IMR-90 (cell line): ENCODE measurements around the gene CA6. TPM values are rescaled to one million over a fixed set of nuclear protein-coding genes. Genes with fewer than 3 reads are reported as not detected.

ENCODE experiments used
- ATAC-seq: fragments of 200-7000 bp; cut with Tn5 transposase; 2 replicates; pipeline ENCODE4 v1.9.1; 2020; ENCODE audit warnings: low read depth, mild to moderate bottlenecking, moderate library complexity
- BruUV-seq: library from RNA; stranded (reverse); fragments of 400-500 nt; replicated peaks from 2 replicates; lab custom pipeline; 2021; lab: Mats Ljungman, UMichigan
- CTCF ChIA-PET: fragments of 300-600 bp; formaldehyde crosslinking; extraction: SDS; loops from one replicate; lab custom pipeline; 2021; ENCODE audit warnings: antibody characterized with exemption; lab: Yijun Ruan, JAX
- POLR2A ChIA-PET: fragments of 300-600 bp; sonication (Branson Sonifier 250); formaldehyde crosslinking; loops from one replicate; lab custom pipeline; 2022; ENCODE audit warnings: antibody characterized with exemption; ENCODE audit not compliant: unreplicated experiment; lab: Charles Lee
- DNase-seq: peaks from one replicate; pipeline ENCODE4 v3.0.0; 2013
- H2AFZ ChIP-seq: replicated peaks from 2 replicates; pipeline ENCODE3; 2013; ENCODE audit warnings: low read length, mild to moderate bottlenecking; ENCODE audit not compliant: poor library complexity
- H2AK5ac ChIP-seq: 2 replicates; pipeline ENCODE4 v1.6.1; 2013; ENCODE audit warnings: low read depth, low read length, inconsistent platforms
- H2AK9ac ChIP-seq: replicated peaks from 2 replicates; pipeline ENCODE3; 2013; ENCODE audit warnings: mild to moderate bottlenecking, low read depth, low read length, moderate library complexity; ENCODE audit not compliant: poor library complexity
- H2BK120ac ChIP-seq: 2 replicates; pipeline ENCODE4 v1.6.1; 2013; ENCODE audit warnings: low read depth, low read length, inconsistent platforms
- H2BK15ac ChIP-seq: 3 replicates; pipeline ENCODE4 v1.6.1; 2013; ENCODE audit warnings: low read depth, low read length, inconsistent platforms
- H2BK20ac ChIP-seq: 2 replicates; pipeline ENCODE4 v1.6.1; 2013; ENCODE audit warnings: low read depth, mild to moderate bottlenecking, inconsistent platforms, low read length, moderate library complexity
- H2BK5ac ChIP-seq: 2 replicates; pipeline ENCODE4 v1.6.1; 2013; ENCODE audit warnings: mild to moderate bottlenecking, low read depth, low read length, inconsistent platforms; ENCODE audit not compliant: poor library complexity, severe bottlenecking
- H3K14ac ChIP-seq: replicated peaks from 2 replicates; pipeline ENCODE4 v1.6.1; 2013; ENCODE audit warnings: low read depth, low read length, inconsistent platforms
- H3K18ac ChIP-seq: 2 replicates; pipeline ENCODE4 v1.6.1; 2013; ENCODE audit warnings: low read depth, low read length, control low read depth
- H3K23ac ChIP-seq: 2 replicates; pipeline ENCODE4 v1.6.1; 2013; ENCODE audit warnings: low read depth, low read length, inconsistent platforms
- H3K27ac ChIP-seq: 2 replicates; pipeline ENCODE4 v1.5.1; 2013; ENCODE audit warnings: mild to moderate bottlenecking, control low read depth, low read length; ENCODE audit not compliant: insufficient read depth
- H3K27me3 ChIP-seq: 2 replicates; pipeline ENCODE4 v1.6.1; 2013; ENCODE audit warnings: low read length; ENCODE audit not compliant: control insufficient read depth, insufficient read depth
- H3K36me3 ChIP-seq: 2 replicates; pipeline ENCODE4 v1.6.1; 2013; ENCODE audit warnings: low read length, mixed read lengths; ENCODE audit not compliant: control insufficient read depth, insufficient read depth
- H3K4ac ChIP-seq: 2 replicates; pipeline ENCODE4 v1.6.1; 2013; ENCODE audit warnings: low read depth, low read length, inconsistent platforms
- H3K4me1 ChIP-seq: 2 replicates; pipeline ENCODE4 v1.6.1; 2013; ENCODE audit warnings: low read length, mixed read lengths; ENCODE audit not compliant: control insufficient read depth, insufficient read depth
- H3K4me2 ChIP-seq: 2 replicates; pipeline ENCODE4 v1.6.1; 2013; ENCODE audit warnings: low read depth, mild to moderate bottlenecking, control low read depth, low read length, moderate library complexity
- H3K4me3 ChIP-seq: 2 replicates; pipeline ENCODE4 v1.5.1; 2013; ENCODE audit warnings: low read depth, mild to moderate bottlenecking, control low read depth, low read length, moderate library complexity; ENCODE audit not compliant: insufficient read depth
- H3K56ac ChIP-seq: 2 replicates; pipeline ENCODE4 v1.6.1; 2013; ENCODE audit warnings: low read length, inconsistent platforms; ENCODE audit not compliant: insufficient read depth; ENCODE audit errors: extremely low read depth
- H3K79me1 ChIP-seq, 2 experiments: 2 replicates each; pipeline ENCODE4 v1.6.1; 2013; ENCODE audit warnings: low read length in 2 of 2, inconsistent platforms in 1 of 2, low read depth in 1 of 2
- H3K9ac ChIP-seq: 2 replicates; pipeline ENCODE4 v1.6.1; 2013; ENCODE audit warnings: low read depth, low read length, control low read depth
- H3K9me1 ChIP-seq: 2 replicates; pipeline ENCODE4 v1.6.1; 2013; ENCODE audit warnings: low read length, inconsistent platforms; ENCODE audit not compliant: insufficient read depth
- H3K9me3 ChIP-seq: 2 replicates; pipeline ENCODE4 v1.6.1; 2013; ENCODE audit warnings: low read length; ENCODE audit not compliant: control insufficient read depth, insufficient read depth
- H4K20me1 ChIP-seq: 2 replicates; pipeline ENCODE4 v1.6.1; 2013; ENCODE audit warnings: low read length, inconsistent platforms; ENCODE audit not compliant: insufficient read depth
- H4K5ac ChIP-seq: 2 replicates; pipeline ENCODE4 v1.6.1; 2013; ENCODE audit warnings: mild to moderate bottlenecking, low read depth, low read length, control low read depth
- H4K8ac ChIP-seq, 2 experiments: 2 replicates each; pipeline ENCODE4 v1.6.1; 2013; ENCODE audit warnings: low read depth in 2 of 2, low read length in 2 of 2, control low read depth in 1 of 2, inconsistent platforms in 1 of 2
- H4K91ac ChIP-seq: 2 replicates; pipeline ENCODE4 v1.6.1; 2013; ENCODE audit warnings: low read depth, low read length, inconsistent platforms; ENCODE audit not compliant: insufficient read depth
- BHLHE40 ChIP-seq: fragments of 150-350 bp; IDR thresholded peaks from 2 replicates; pipeline ENCODE4 v1.6.1; 2016; ENCODE audit warnings: mild to moderate bottlenecking, low read depth, low read length
- CEBPB ChIP-seq: IDR thresholded peaks from 2 replicates; pipeline ENCODE4 v1.6.1; 2012; ENCODE audit warnings: low read depth, low read length, improper control_type of control experiment
- CHD1 ChIP-seq: IDR thresholded peaks from 2 replicates; pipeline ENCODE4 v1.6.1; 2012; ENCODE audit warnings: low read depth, low read length, improper control_type of control experiment
- CTCF ChIP-seq: conservative IDR thresholded peaks from 2 replicates; pipeline ENCODE4 v1.5.1; 2012; ENCODE audit warnings: mild to moderate bottlenecking, low read depth, low read length, improper control_type of control experiment
- ELK1 ChIP-seq: fragments of 150-350 bp; IDR thresholded peaks from 2 replicates; pipeline ENCODE4 v1.6.1; 2016; ENCODE audit warnings: low read depth, mild to moderate bottlenecking, low read length, moderate library complexity, borderline replicate concordance
- FOS ChIP-seq: fragments of 150-350 bp; IDR thresholded peaks from 2 replicates; pipeline ENCODE4 v1.6.1; 2016; ENCODE audit warnings: low read depth, low read length
- MAFK ChIP-seq: IDR thresholded peaks from 2 replicates; pipeline ENCODE4 v1.6.1; 2012; ENCODE audit warnings: low read depth, low read length, improper control_type of control experiment
- MAZ ChIP-seq: IDR thresholded peaks from 2 replicates; pipeline ENCODE4 v1.6.1; 2012; ENCODE audit warnings: low read depth, mild to moderate bottlenecking, low read length, improper control_type of control experiment, moderate library complexity, borderline replicate concordance
- NFE2L2 ChIP-seq: fragments of 150-350 bp; IDR thresholded peaks from 2 replicates; pipeline ENCODE4 v1.6.1; 2016; ENCODE audit warnings: low read depth, mild to moderate bottlenecking, low read length
- POLR2A ChIP-seq: IDR thresholded peaks from 2 replicates; pipeline ENCODE4 v1.6.1; 2012; ENCODE audit warnings: mild to moderate bottlenecking, low read depth, low read length
- RAD21 ChIP-seq: IDR thresholded peaks from 2 replicates; pipeline ENCODE4 v1.6.1; 2012; ENCODE audit warnings: low read length, improper control_type of control experiment
- RCOR1 ChIP-seq: IDR thresholded peaks from 2 replicates; pipeline ENCODE4 v1.6.1; 2012; ENCODE audit warnings: mild to moderate bottlenecking, low read length, improper control_type of control experiment; ENCODE audit not compliant: insufficient replicate concordance
- RFX5 ChIP-seq: IDR thresholded peaks from 2 replicates; pipeline ENCODE4 v1.8.0; 2012; ENCODE audit warnings: low read depth, mild to moderate bottlenecking, low read length, moderate library complexity
- SMC3 ChIP-seq: fragments of 150-350 bp; IDR thresholded peaks from 2 replicates; pipeline ENCODE4 v1.6.1; 2016; ENCODE audit warnings: low read depth, mild to moderate bottlenecking, antibody characterized with exemption, low read length, moderate library complexity
- USF2 ChIP-seq: fragments of 150-350 bp; IDR thresholded peaks from 2 replicates; pipeline ENCODE4 v1.6.1; 2017; ENCODE audit warnings: mild to moderate bottlenecking, antibody characterized with exemption, low read length, low read depth
- WGBS, 2 experiments: methylation state at CpG; one replicate each; pipeline versions ENCODE4 v1.1.5 to v1.1.7; 2013; ENCODE audit warnings: missing lambda C conversion rate in 2 of 2; ENCODE audit not compliant: insufficient read length in 1 of 2; ENCODE audit errors: extremely low coverage in 2 of 2; 5-methylcytosine and 5-hydroxymethylcytosine counted together
- dilution Hi-C: fragments of 300-500 bp; cut with HindIII; formaldehyde crosslinking; loops from one replicate; pipeline ENCODE4 v1.14.3; 2018; ENCODE audit warnings: low sequenced_read_pairs; ENCODE audit not compliant: unreplicated experiment
- in situ Hi-C: fragments of 300-500 bp; cut with MboI; formaldehyde crosslinking; loops from 3 replicates; pipeline ENCODE4 v1.14.3; 2019; ENCODE audit warnings: low sequenced_read_pairs, inconsistent platforms, mixed read lengths
- intact Hi-C: fragments of 100-400 bp; cut with micrococcal nuclease; formaldehyde crosslinking; loops from 2 replicates; pipeline ENCODE4 v1.10.0; 2022
- polyA plus RNA-seq, 3 experiments: library from polyadenylated mRNA; depleted of rRNA; stranded (reverse); fragments of >200 nt; gene quantifications; 2 replicates each; pipeline ENCODE4 v1.2.3, GENCODE V29; 2012; ENCODE audit warnings: low replicate concordance in 1 of 3
- total RNA-seq: library from RNA; depleted of rRNA; stranded (reverse); fragments of >200 nt; gene quantifications from 2 replicates; pipeline ENCODE4 v1.2.3, GENCODE V29; 2012

CA6 gene
- total and polyA plus RNA-seq, 2 of the 4 experiments (the other 2 are of a cell fraction) = not detected

DNA sequence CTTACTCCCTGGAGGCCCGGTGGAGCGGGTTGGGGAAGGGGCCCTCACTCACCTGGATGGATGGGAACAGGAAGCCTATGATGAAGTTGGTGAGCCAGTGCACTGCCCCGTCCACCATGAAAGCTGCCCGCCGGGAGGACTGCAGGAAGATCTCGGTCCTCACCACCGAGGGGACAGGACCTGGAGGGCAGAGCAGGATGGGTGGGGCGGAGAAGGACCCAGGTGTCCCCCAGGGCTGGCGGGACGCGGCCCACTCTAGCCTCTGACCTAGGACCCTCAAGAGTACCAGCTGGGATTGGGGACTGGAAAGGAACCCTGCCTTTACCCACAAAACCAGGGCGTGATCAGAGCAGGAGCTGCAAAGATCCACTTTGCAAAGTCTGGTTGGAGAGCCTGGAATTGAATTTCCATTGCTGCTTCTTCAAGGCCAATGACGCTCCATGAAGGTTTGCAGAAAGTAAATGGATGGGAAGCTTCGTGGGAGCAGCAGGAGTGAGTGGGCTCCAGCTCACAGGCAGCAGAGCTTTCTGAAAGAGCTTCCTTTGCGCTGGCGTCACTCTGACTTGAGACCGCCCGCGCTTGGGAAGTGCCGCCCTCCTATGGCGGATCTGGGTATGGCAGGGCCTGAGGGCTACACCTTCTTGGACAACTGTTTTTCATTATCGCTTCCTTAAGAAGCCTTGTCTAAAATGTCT, 59.2 kb downstream of the CA6 start:
- dilution Hi-C loops = no loop called here
- H4K5ac ChIP-seq = no peak overlapping the region
- no peak overlapping the region for H3K4me3 ChIP-seq
- ChIA-PET CTCF (interaction anchor here (0.5 to 2.9 kb wide), 19 partner anchors 9 to 126 kb away, joined by 3 to 22 read pairs (median 4); partner anchors contain the start of gene ENO1), POLR2A (no interaction called here)
- no peak overlapping the region for H2BK5ac ChIP-seq
- no peaks in the 10 kb centered on the region for H3K79me1 ChIP-seq
- no peak overlapping the region for H3K14ac ChIP-seq
- no peak overlapping the region for H2AK5ac ChIP-seq
- H2BK20ac ChIP-seq = no peak overlapping the region
- H3K27ac ChIP-seq = no peak overlapping the region
- H3K9me3 ChIP-seq = no peaks in the 10 kb centered on the region
- H4K8ac ChIP-seq = no peak overlapping the region; a peak in 1 of 4 replicates
- ATAC-seq = peak; percentile 100
- no TSS peak for BruUV-seq
- WGBS, 2 experiments = 40% methylated on average over 9 of the region's 22 CpGs; no CpG with 5 or more reads in 1 of the 2 experiments
- H2BK15ac ChIP-seq = no peak overlapping the region
- H3K23ac ChIP-seq = no peak overlapping the region
- H2AFZ ChIP-seq = peak overlapping the region; percentile 39
- H4K20me1 ChIP-seq = no peaks in the 10 kb centered on the region
- H3K4me1 ChIP-seq = no peaks in the 10 kb centered on the region; the same call in 1 of the 2 replicates
- no peak overlapping the region for H3K9ac ChIP-seq
- intact Hi-C loops = loop anchor here (1.0 to 5.0 kb wide), 3 partner anchors 87 to 133 kb away; no protein-coding TSS in a partner anchor
- H3K18ac ChIP-seq = no peak overlapping the region
- peak; percentile 87 for DNase-seq
- H3K4me2 ChIP-seq = no peak overlapping the region
- H3K4ac ChIP-seq = no peak overlapping the region
- H3K56ac ChIP-seq = no peak overlapping the region
- no peaks in the 10 kb centered on the region for H3K9me1 ChIP-seq
- no peak overlapping the region for H2AK9ac ChIP-seq
- no peak overlapping the region for H2BK120ac ChIP-seq
- H3K36me3 ChIP-seq = no peaks in the 10 kb centered on the region
- H3K27me3 ChIP-seq = peaks cover 12% of the 10 kb centered on the region; the same call in 1 of the 2 replicates
- in situ Hi-C loops = loop anchor here (5.0 kb wide), 1 partner anchor 97 kb away; no protein-coding TSS in a partner anchor
- H4K91ac ChIP-seq = no peak overlapping the region
- TF ChIP-seq MAZ (no peak), FOS (no peak), POLR2A (peak; percentile 22; the same call in 1 of the 2 replicates), RFX5 (no peak), RCOR1 (no peak), USF2 (no peak), NFE2L2 (no peak), ELK1 (no peak), SMC3 (peak; percentile 85), RAD21 (peak; percentile 85), CTCF (peak; percentile 96), MAFK (no peak), CHD1 (no peak), BHLHE40 (no peak), CEBPB (no peak)
